Measurements from ENCODE around the gene MACROH2A2. TPM values are rescaled to one million over a fixed set of nuclear protein-coding genes. Genes with fewer than 3 reads are reported as not detected.

The MACROH2A2 gene
- total and polyA plus RNA-seq, 2 of the 13 experiments (the other 11 are each of a cell fraction or from before 2014, with no cell fraction given) = 9.8 to 43.1 TPM

DNA sequence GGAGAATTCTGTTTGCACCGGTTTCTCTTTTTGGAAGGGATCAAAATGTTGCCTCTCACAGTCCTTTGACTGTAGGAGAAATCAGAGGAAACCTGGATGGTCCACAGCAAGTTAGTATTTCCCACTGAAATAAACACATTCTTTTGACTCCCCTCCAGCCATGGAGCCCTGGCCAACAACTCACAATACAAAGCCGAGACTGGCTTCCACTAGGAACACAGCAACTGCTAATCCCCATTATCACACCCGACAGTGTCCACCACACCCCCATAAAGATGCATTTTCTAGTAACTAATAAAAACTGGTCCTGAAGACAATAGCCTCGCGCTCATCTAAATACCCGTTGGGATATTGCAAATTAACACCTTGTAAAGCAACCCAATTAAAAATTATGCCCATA, 798 bp upstream of the MACROH2A2 start:
- Histone ChIP-seq H3K9ac (ENCODE audit: insufficient read depth, low read depth, low read length) (peak overlapping the region; percentile 76; the same call in 1 of the 2 replicates), H3K36me3 (replicated peaks in 1 of 2; ENCODE audit: control insufficient read depth in 1 of 2, insufficient read depth in 2 of 2, low read length in 2 of 2) (no peaks in the 10 kb centered on the region), H3K4me2 (ENCODE audit: low read depth, low read length) (peak overlapping the region; percentile 97), H3K4me3 (replicated peaks in 1 of 3; ENCODE audit: insufficient read depth in 1 of 3, low read depth in 2 of 3, low read length in 3 of 3) (peak overlapping the region in 2 of 3 experiments; percentile 85 to 87; a peak in 3 of 6 replicates), H3K79me2 (ENCODE audit: insufficient read depth, low read length) (peaks cover 21% of the 10 kb centered on the region), H3K27ac (ENCODE audit: extremely low read length, insufficient read depth, low read length) (no peak overlapping the region), H4K20me1 (ENCODE audit: insufficient read depth, low read length) (no peaks in the 10 kb centered on the region), H3K27me3 (ENCODE audit: control insufficient read depth in 1 of 2, insufficient read depth in 2 of 2, low read length in 2 of 2) (no peaks in the 10 kb centered on the region), H2AFZ (ENCODE audit: low read length) (peak overlapping the region; percentile 59), H3K4me1 (ENCODE audit: insufficient read depth, low read length) (peaks cover 33% of the 10 kb centered on the region), H3K9me3 (ENCODE audit: low read length) (no peaks in the 10 kb centered on the region)
- FAIRE-seq = no peak
- ATAC-seq = no peak
- in situ Hi-C loops (cut with HindIII; ENCODE audit: extremely low pct_ligation_motif_present, low pct_unique_long_range_greater_than_20kb) = no loop called here
- ChIA-PET POLR2A (interaction anchor here (0.9 to 1.2 kb wide), 5 partner anchors 9 to 119 kb away, joined by 3 to 8 read pairs (median 4); partner anchors contain the start of gene SAR1A), CTCF (ENCODE audit: low intra/inter-chr PET ratio, low total read pairs) (no interaction called here)
- intact Hi-C loops (cut with micrococcal nuclease; ENCODE audit: unreplicated experiment) = loop anchor here (2.0 to 5.0 kb wide), 2 partner anchors 35 to 83 kb away; no protein-coding TSS in a partner anchor
- TF ChIP-seq ZNF839 (CRISPR knock-in tag; IDR thresholded peaks at IDR 0.05; ENCODE audit: borderline replicate concordance) (no peak), AHDC1 (CRISPR knock-in tag; IDR thresholded peaks at IDR 0.05; ENCODE audit: borderline replicate concordance) (no peak), ZNF720 (CRISPR knock-in tag; IDR thresholded peaks at IDR 0.05) (no peak), RCOR2 (CRISPR knock-in tag; IDR thresholded peaks at IDR 0.05) (no peak), FOXK2 (IDR thresholded peaks at IDR 0.05) (no peak), CCDC6 (CRISPR knock-in tag; IDR thresholded peaks at IDR 0.05) (no peak), ETV6 (CRISPR knock-in tag; conservative IDR thresholded peaks at IDR 0.05) (no peak), ZNF724P (CRISPR knock-in tag; IDR thresholded peaks at IDR 0.05; ENCODE audit: borderline replicate concordance) (no peak), HMGA1 (CRISPR knock-in tag; conservative IDR thresholded peaks at IDR 0.05) (no peak), ELF3 (CRISPR knock-in tag; IDR thresholded peaks at IDR 0.05) (no peak), ESRRA (CRISPR knock-in tag; IDR thresholded peaks at IDR 0.05; ENCODE audit: low read depth) (no peak), NR1H2 (CRISPR knock-in tag; IDR thresholded peaks at IDR 0.05; ENCODE audit: borderline replicate concordance, low read depth) (no peak), ZNF205 (CRISPR knock-in tag; IDR thresholded peaks at IDR 0.05) (no peak), MED13 (CRISPR knock-in tag; IDR thresholded peaks at IDR 0.05) (no peak), SSRP1 (CRISPR knock-in tag; IDR thresholded peaks at IDR 0.05) (no peak), ZEB1 (IDR thresholded peaks at IDR 0.05; ENCODE audit: insufficient replicate concordance, low read depth) (no peak), HNRNPH1 (optimal IDR thresholded peaks at IDR 0.05; ENCODE audit: low read depth, low read length) (no peak), KLF13 (CRISPR knock-in tag; IDR thresholded peaks at IDR 0.05) (no peak)
- TF ChIP-seq, protein P1, sequence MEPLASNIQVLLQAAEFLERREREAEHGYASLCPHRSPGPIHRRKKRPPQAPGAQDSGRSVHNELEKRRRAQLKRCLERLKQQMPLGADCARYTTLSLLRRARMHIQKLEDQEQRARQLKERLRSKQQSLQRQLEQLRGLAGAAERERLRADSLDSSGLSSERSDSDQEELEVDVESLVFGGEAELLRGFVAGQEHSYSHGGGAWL (CRISPR knock-in tag; IDR thresholded peaks at IDR 0.05) = no peak
- TF ChIP-seq, protein P2, sequence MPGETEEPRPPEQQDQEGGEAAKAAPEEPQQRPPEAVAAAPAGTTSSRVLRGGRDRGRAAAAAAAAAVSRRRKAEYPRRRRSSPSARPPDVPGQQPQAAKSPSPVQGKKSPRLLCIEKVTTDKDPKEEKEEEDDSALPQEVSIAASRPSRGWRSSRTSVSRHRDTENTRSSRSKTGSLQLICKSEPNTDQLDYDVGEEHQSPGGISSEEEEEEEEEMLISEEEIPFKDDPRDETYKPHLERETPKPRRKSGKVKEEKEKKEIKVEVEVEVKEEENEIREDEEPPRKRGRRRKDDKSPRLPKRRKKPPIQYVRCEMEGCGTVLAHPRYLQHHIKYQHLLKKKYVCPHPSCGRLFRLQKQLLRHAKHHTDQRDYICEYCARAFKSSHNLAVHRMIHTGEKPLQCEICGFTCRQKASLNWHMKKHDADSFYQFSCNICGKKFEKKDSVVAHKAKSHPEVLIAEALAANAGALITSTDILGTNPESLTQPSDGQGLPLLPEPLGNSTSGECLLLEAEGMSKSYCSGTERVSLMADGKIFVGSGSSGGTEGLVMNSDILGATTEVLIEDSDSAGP (CRISPR knock-in tag; IDR thresholded peaks at IDR 0.05; ENCODE audit: borderline replicate concordance) = no peak
- DNase-seq (ENCODE audit: low spot score) = no peak
- 62% methylated on average over 6 of the region's 6 CpGs for WGBS (ENCODE audit: low lambda C conversion rate)
- no TSS peak for BruUV-seq (replicated peaks)
